ENCODE results near the gene FADS2.

Gene FADS2

GRCh38 chr11:61902313-61902712 lies 74.2 kb downstream of the FADS2 start:
- in situ Hi-C loops (cut with MboI; ENCODE audit: low sequenced_read_pairs), result no loop called here

GRCh38 chr11:61903845-61904244 lies 75.7 kb downstream of the FADS2 start:
- in situ Hi-C loops (cut with MboI; ENCODE audit: low sequenced_read_pairs), result no loop called here

GRCh38 chr11:61904539-61905048 lies 76.5 kb downstream of the FADS2 start:
- in situ Hi-C loops (cut with MboI; ENCODE audit: low sequenced_read_pairs), result no loop called here

- in situ Hi-C loops (cut with MboI; ENCODE audit: low sequenced_read_pairs), result no loop called here
These were observed 77.1 kb downstream of the FADS2 start for GRCh38 chr11:61905067-61905696.

GRCh38 chr11:61905801-61906521 lies 77.9 kb downstream of the FADS2 start:
- in situ Hi-C loops (cut with MboI; ENCODE audit: low sequenced_read_pairs), result no loop called here

GRCh38 chr11:61906522-61906909 lies 78.4 kb downstream of the FADS2 start:
- in situ Hi-C loops (cut with MboI; ENCODE audit: low sequenced_read_pairs), result no loop called here

- in situ Hi-C loops (cut with MboI; ENCODE audit: low sequenced_read_pairs), result no loop called here
These were observed 79.2 kb downstream of the FADS2 start for GRCh38 chr11:61907282-61907681.

GRCh38 chr11:61907871-61908729 lies 80.0 kb downstream of the FADS2 start:
- in situ Hi-C loops (cut with MboI; ENCODE audit: low sequenced_read_pairs), result no loop called here

- in situ Hi-C loops (cut with MboI; ENCODE audit: low sequenced_read_pairs), result no loop called here
These were observed 80.7 kb downstream of the FADS2 start for GRCh38 chr11:61908730-61909316.

GRCh38 chr11:61910187-61911127 lies 82.4 kb downstream of the FADS2 start:
- in situ Hi-C loops (cut with MboI; ENCODE audit: low sequenced_read_pairs), result no loop called here

- in situ Hi-C loops (cut with MboI; ENCODE audit: low sequenced_read_pairs), result no loop called here
These were observed 83.1 kb downstream of the FADS2 start for GRCh38 chr11:61911128-61911700.

GRCh38 chr11:61911701-61912529 lies 83.8 kb downstream of the FADS2 start:
- in situ Hi-C loops (cut with MboI; ENCODE audit: low sequenced_read_pairs), result no loop called here

GRCh38 chr11:61912530-61912898 lies 84.4 kb downstream of the FADS2 start:
- in situ Hi-C loops (cut with MboI; ENCODE audit: low sequenced_read_pairs), result no loop called here

- in situ Hi-C loops (cut with MboI; ENCODE audit: low sequenced_read_pairs), result no loop called here
These were observed 85.0 kb downstream of the FADS2 start for GRCh38 chr11:61912991-61913698.

GRCh38 chr11:61913699-61914395 lies 85.7 kb downstream of the FADS2 start:
- in situ Hi-C loops (cut with MboI; ENCODE audit: low sequenced_read_pairs), result no loop called here

GRCh38 chr11:61914471-61915171 lies 86.5 kb downstream of the FADS2 start:
- in situ Hi-C loops (cut with MboI; ENCODE audit: low sequenced_read_pairs), result no loop called here

- in situ Hi-C loops (cut with MboI; ENCODE audit: low sequenced_read_pairs), result no loop called here
These were observed 88.7 kb downstream of the FADS2 start for GRCh38 chr11:61916737-61917333.

Data from HL-60/S4 treated with phorbol 12-myristate 13-acetate at 8.2 ng/mL for 4 days and 3 days (cell line).